ENCODE data around the gene EPHA1.

- TF ChIP-seq CTCF (IDR thresholded peaks at IDR 0.05; ENCODE audit: insufficient read depth, low read length, poor library complexity, severe bottlenecking) (no peak), EZH2phosphoT487 (conservative IDR thresholded peaks at IDR 0.05; ENCODE audit: low read length) (no peak)
Observed at GRCh38 chr7:143451122-143451521, 42.5 kb upstream of the EPHA1 start.
